NCI-H2227 treated with DMSO at 0.1 percent for 48 hours (cell line): ENCODE measurements around the gene PPCDC.

Experiments used
- DNase-seq: peaks from one replicate; lab custom pipeline; 2025; lab: John Stamatoyannopoulos, UW

The PPCDC gene

DNA sequence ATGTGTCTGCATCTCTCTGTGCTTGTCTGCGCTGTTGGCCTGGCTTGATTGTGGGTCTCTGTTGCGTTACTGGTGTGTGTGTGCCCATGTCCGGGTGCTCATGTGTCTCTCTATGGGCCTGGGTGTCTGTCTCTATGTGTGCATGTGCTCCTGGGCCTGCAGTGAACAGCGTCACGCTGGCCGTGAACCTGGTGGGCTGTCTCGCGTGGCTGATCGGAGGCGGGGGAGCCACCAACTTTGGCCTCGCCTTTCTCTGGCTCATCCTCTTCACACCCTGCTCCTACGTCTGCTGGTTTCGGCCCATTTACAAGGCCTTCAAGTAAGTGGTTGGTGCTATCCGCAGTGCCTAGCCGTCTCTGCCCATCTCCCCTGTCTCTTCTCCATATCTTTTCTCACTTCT is 7.0 kb upstream of the PPCDC start:
- DNase-seq, result no peak

DNA sequence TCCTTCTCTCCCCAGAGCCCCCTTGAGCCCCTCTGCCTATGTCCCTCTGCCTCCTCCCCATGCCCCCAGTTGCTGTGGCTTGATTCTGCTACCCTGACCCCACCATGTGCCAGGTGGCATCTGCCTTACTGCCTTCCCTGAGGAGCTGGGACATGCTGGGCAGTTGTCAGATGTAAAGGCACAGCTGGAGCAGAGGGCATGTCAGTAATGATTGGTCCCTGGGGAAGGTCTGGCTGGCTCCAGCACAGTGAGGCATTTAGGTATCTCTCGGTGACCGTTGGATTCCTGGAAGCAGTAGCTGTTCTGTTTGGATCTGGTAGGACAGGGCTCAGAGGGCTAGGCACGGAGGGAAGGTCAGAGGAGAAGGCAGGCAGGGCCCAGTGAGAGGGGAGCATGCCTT is 3.5 kb upstream of the PPCDC start:
- DNase-seq, result no peak

DNA sequence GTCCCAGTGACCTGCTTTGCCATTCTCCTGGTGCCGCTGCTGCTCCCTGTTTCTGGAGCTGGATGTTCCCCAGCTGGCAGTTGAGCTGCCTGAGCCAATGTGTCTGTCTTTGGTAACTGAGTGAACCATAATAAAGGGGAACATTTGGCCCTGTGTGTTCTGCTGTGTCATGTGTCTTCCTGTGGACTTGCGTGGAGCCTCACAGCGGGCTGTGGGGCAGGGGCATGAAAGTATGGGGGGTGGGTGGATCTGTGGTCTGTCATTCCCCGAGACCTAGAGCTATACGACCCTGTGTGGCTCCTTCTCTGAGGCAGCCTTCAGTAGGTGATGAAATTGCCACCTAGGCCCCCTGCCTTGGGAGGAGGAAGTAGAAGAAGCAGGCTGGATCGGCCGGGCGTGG is 2.0 kb upstream of the PPCDC start:
- no peak for DNase-seq

DNA sequence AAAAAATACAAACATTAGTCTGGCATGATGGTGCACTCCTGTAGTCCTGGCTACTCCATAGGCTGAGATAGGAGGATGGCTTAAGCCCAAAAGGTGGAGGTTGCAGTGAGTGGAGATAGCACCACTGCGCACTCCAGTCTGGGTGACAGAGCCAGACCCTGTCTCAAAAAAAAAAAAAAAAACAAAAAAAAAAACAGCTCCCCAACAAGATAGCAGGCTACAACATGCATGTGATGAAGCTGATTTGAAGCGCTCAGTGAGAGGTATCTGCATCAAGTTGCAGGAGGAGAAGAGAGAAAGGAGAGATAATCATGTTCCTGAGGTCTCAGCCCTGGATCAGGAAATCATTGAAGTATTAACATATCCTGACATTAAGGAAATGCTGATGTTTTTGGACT is 608 bp upstream of the PPCDC start:
- DNase-seq, result no peak

DNA sequence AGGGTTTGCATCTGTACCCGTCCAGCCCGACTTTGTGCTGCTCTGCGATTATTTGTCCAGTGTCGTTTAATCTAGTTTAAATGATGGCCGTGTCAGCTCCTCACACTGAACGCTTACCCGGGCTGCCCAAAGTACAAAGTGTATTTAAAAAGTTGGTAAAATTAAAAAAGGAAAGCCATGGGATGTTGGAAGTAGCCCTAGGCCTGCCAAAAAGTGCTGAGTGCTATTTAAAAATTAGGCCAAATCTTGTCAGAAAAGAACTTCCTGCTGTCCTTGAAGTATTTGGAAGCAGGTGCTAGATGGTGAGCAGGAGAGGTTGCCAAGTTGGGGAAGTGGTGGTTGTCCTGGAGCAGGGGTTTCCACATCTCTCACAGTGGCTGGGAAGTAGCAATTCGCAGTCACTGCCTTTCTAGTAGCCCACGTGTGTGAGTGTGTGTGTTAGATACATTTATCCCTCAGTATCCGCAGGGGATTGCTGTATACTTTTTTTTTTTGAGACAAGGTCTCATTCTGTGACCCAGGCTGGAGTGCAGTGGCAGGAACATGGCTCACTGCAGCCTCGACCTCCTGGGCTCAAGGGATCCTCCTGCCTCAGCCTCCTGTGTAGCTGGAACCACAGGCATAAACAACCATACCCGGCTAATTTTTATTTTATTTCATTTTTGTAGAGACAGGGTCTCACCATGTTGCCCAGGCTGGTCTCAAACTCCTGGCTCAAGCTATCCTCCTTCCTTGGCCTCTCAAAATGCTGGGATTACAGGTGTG is 664 bp downstream of the PPCDC start:
- DNase-seq, result no peak

DNA sequence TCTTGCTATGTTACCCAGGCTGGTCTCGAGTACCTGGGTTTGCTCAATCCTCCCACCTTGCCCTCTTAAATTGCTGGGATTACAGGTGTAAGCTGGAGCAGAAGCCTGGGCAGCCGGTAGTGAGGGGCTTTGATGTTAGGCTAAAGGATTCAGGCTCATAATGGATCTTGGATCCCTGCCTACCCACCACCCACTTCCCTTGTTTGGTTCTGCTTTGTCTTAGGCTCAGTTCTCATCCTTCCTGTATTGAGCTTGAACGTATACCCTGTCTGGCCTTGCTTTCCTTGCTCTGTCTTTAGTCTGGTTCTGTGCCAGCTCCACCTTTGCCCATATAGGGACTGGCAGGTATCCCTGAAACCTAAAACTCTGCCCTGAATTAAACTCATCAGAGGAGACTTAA is 1.7 kb downstream of the PPCDC start:
- no peak for DNase-seq

DNA sequence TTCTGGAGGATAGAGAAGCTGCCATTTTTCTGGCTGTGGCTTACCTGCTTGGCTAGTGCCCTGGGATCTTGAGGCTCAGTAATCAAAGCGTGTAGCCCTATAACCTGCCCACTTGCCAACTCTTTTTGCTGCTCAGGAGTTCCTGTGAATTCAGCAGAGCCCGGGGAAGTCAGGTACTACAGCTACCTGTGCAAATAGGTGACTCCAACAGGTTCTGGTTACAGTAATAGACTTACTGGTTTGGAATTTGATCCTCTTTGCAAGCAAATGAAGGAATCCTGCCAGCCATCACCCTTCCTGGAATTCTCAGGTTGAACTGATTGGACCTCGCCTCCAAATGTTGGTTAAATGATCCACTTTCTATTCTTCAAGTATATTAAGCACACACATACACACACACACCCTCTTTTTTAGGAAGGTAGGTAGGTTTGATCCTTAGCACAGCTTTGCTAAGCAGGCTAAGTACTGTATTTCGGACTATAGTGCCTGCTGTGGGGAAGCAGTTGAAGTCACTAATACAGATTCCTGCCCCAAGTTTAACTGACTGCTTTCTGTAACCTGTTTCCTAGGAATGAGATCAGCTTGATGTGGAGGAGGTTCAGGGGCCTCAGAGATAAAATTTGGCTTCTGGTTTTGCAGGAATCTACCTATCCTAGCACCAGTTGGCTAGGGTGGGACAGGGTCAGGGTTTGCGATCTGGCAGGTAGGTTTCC is 2.3 kb downstream of the PPCDC start:
- DNase-seq, result no peak

DNA sequence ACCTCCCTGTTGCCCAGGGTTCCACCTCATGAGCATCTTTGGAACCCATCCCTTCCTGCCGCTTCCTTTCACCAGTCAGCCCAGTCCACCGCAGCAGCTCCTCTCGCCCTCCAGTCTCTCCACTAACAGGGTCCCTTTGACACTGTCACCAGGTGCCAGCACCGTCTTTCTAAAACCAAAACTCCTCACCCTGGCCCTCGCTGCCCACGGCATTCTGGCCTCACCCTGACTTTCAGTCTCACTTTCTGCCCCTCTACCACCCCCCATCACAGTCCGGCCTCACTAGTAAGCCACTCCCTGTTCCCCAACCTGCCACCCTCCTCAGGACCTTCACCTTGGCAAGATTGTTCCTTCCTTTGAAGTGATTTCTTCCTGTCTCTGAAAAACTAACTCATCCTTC is 4.2 kb downstream of the PPCDC start:
- DNase-seq, result no peak

DNA sequence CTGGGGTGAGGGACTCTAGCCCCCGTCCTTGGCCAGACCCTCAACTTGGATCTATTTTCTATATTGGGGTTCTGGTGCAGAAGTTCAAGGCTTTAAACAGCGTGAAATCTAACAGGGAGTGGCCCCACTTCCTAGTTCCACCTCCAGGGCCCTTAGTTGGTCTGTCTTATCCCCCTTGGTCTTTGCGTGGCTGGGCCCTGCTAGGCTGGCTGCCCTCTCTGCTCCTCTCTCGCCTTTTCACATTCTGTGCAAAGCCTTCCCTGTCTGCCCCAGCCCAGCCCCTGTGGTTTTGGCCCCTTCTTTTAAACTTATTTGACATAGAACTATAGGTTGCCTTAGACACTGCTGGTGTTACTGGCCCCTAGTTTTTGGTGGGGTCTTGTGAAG is 5.6 kb downstream of the PPCDC start:
- DNase-seq, result no peak

DNA sequence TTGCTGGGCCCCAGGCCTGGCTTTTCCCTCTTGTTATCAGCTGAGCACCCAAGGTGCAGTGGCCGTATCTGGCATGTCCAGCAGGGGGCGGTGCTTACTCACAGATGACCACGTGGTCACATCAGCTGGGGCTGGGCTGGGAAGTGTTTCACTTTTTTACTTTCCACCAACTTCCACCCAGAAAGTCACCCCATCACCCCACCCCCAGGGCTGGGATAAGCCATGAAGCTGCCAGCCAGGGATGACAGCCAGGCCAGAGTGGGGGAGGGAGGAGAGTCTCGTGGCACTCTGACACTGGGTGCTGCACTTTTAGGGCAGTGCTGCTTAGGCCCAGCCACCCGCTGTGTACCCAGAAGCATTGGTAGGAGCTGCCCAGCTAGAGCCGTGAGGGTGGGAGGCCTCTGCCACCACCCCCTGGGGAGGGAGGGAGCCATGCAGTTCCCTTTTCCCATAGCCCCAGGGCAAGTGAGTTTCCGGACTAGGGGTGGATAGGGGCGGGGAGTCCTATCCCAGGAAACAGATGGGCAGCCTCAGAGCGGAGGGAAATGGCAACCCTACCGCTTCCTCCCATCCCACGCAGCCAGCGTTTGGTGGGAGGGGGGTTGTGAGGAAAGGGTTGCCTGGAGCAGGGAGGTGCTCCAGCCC is 6.1 kb downstream of the PPCDC start:
- peak; percentile 44 for DNase-seq

DNA sequence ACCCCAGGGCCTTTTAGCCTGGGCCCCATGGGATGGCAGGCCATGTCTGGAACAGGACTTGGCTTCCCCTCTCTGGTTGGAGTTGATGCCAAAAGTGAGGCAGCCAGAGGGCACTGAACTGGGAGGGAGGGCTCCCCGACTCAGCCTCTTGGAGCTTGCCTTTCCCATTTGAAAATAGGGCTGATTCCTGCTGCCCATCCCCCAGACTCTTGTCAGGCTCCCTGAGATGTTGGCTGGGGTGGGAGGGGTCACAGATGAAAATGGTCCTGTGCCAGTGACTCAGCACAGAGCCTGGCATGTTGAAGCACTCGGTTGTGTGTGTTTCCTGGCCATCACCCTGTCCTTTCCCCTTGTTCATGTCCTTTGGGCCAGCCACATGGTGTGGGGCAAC is 6.6 kb downstream of the PPCDC start:
- DNase-seq, result no peak

DNA sequence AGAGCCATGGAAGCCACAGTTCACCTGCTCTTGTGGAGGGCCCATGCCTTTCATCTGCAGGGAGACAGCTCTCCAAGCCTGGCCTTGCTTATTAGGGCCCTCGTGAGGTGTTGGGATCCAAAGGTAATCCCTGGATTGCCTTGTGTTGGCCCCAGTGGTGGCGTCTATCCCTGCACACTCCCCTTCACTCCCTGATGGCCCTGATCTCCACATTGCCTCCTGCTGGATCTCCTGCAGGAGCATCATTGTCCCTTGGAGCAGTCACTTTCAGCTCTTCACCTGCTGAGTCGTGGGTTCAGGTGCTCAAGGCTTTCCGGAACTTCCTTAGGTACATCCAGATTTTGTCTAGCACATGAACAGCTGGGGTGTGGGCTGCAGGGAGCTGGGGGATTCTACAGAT is 7.0 kb downstream of the PPCDC start:
- no peak for DNase-seq

DNA sequence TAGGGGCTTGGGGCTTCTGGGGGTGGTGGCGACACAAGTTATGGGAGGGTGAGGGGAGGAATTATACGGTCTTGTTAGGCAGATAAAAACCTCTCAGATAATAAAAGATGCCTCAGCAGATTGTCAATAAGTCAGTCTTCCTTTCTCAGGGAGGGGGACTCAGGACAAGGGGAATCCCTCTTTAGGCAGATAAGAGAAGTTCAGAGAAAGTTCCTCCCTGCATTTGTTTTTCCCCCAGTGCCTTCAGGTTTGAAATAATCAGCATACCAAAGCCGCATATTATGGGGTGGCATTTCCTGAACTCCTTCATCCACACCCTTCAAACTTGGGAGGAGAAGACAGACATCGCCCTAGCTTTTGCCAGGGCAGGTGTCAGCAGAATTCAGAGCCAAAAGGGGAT is 8.5 kb downstream of the PPCDC start:
- DNase-seq, result no peak

DNA sequence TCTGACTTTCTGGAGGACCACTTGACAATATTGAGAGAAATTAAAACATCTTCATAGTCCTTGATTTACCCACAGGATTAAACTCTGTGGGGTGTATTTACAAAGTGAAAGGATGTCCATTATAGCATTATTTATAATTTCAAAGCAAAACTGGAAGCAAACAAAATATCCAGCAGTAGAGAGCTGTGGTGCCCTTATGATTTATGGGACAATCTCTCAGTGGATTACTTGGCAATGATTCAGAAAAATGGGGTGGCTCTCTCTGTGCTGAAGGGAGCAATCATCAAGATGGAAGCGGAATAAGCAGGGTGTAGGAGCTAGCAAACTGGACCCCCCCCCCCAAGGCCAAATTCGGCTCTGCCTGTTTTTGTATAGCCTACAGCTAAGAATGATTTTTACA is 9.0 kb downstream of the PPCDC start:
- no peak for DNase-seq

DNA sequence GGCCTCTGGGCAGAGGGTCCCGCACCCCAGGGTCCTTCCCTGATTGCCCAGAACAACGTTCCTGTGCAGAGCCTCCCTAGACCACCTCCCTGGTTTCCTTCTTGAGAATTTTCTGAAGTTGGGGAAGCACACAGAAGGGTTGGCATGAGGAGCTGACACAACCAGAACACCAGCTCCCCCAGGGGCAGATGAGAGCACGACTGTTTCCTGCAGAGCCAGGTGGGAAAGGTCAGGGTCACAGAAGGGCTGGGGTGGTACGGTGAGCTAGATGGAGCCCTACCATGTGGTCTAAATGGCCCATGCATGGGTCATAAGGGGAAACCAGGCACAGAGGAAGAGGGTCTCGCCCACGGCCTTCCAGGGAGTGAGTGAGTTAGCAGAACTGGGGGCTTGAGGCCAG is 10.4 kb downstream of the PPCDC start:
- DNase-seq, result no peak

DNA sequence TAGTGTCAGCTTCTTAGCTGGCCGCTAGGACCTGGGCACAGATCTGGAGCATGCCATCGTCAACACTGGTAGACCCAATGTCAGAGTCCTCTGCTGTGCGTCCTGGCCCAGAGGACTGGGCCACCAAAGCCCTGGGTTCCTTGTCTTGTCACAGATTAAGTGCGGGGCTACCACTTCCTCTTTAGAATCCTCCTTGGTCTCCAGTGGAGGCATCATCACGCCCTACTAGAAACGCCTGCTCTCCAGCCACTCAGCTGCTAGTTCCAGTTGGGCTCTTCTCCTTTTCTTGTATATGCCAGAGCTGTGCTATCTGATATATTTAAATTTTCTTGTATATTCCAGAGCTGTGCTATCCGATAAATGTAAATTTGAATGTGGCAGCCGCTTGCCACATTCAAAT is 11.2 kb downstream of the PPCDC start:
- no peak for DNase-seq

DNA sequence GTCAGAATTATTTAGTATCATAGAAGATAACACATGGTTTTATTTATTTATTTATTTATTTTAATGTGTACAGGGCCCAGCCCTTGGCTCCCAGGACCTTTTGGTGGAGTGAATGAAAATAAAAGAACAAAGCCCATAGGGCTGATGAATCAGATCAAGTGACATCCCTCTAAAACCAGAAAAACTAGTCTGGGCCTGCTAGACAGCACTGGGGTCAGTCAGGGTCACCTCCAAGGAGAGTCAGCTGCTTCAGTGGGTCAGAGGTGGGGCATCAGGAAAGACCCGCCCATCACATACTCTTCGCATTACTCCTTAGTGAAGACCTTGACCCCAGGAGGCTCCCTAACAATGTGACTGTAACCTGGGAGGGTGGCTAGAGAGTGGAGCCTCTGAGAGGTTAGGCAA is 12.8 kb downstream of the PPCDC start:
- no peak for DNase-seq

DNA sequence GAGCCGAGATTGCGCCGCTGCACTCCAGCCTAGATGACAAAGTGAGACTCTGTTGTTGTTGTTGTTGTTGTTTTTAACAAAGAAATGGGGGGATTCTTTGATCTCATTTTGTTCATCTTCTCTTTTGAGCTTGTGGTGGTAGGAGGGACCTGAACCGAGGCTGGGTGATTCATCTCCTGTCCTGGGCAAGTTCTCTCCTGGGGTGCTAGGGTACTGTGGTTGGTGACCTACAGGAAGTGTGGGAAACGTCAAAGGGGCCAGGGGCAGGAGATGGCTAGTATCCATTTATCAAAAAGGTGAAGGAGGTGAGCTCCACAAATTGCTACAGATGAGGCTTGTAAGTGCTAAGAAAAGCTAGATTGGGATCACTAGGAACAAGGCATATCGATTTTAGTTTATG is 14.3 kb downstream of the PPCDC start:
- DNase-seq, result no peak

DNA sequence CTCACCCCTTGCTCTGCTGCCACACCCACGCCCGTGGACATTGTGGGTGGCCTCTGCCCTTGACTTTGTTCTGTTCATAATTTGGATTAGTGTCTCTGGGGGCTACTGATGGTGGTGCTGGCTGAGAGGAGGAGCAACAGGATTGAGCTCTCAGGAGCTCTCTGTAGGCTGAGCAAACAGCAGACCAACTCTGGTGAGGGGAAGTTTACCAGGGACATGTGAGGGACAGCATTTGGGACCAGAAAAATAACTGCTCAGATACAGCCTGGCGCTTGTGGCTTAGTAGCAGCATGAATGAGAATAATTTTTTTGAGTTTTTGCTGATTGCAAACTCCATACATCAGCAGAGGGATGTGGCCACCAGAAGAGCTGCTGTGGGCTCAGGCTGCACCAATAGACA is 14.8 kb downstream of the PPCDC start:
- no peak for DNase-seq

DNA sequence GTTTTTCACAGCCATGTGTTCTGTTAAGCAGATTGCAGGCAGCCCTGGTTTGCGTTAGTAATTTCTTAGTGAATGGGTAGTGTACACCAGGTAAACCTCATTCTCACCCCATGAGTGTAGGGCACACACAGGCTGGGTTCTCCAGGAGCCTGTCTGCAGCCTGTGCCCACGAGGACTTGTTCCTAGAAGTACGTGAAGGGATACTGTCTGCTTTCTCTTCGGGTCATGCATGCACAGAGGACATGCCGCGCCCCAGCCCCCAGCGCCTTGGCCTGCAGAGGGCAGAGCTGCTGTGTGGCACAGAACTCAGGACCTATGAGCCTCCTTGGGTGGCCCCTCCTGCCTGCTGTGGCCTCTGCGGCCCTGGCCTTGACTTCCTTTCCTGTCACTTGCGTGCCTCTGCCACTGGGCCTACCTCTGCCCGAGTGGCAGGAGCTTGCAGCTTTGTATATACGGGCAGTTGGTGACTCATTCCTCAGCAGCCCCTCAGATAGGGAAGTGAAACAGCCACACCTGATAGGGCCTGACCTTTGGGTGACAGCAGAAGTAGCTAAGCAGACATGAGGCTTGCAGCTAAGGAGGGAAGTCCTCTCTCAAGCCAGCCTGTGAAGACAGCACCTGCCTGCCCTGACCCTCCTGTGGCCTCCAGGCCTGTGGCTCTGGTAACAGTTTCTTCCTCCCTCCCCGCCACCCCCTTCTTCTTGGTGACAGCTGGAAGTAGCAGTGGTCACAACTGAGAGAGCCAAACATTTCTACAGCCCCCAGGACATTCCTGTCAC is 19.5 kb downstream of the PPCDC start:
- DNase-seq, result no peak

DNA sequence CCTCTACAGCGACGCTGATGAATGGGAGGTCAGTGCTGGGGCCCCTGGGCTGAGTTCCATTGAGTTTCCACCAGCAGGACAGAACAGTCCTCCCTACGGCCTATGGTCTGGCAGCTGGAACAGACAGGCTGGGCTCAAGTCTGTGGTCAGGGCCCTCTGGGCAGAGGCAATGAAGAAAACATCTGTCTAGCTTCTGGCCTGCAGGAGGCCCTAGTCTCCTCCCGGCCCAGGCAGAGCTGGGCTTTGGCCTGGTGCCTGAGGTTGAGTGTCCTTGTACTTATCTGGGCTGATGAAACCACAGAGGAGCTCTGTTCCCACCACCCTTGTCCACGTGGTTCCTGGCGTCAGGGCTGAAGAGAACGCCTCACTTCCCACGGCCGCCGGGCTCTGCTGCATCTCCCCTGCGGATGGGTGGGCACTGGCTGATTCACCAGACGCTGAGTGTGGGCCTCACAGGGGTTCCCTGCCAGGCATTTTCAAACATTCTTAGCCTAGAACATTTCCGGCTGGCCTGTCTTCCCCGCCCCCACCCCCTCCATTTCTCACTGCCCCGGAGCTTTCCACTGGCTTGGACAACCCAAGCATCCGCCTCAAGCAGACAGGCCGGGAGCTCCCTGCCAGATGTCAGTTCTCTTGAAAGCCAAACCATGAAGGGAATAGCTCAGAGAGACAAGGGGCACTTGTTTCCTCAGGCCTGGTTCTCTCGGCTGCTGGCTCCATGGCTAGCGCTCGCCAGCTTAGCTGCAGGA is 20.3 kb downstream of the PPCDC start:
- no peak for DNase-seq
